K562 (cell line): ENCODE measurements around the gene PBRM1. TPM values are rescaled to one million over a fixed set of nuclear protein-coding genes. Genes with fewer than 3 reads are reported as not detected.

Source experiments
- ATAC-seq: fragments of 200-7000 bp; cut with Tn5 transposase; 3 replicates; pipeline ENCODE4 v1.9.1; 2020; ENCODE audit warnings: moderate library complexity
- BruUV-seq: library from RNA; stranded (reverse); fragments of 400-500 nt; replicated peaks from 2 replicates; lab custom pipeline; 2021; lab: Mats Ljungman, UMichigan
- CTCF ChIA-PET: fragments of 300-600 bp; formaldehyde crosslinking; extraction: SDS; loops from one replicate; lab custom pipeline; 2021; ENCODE audit warnings: low intra/inter-chr PET ratio; lab: Yijun Ruan, JAX
- POLR2A ChIA-PET: fragments of 300-600, 350-650 bp; sonication (Branson Sonifier 250); formaldehyde crosslinking; extraction: SDS; loops from one replicate; lab custom pipeline; 2021; ENCODE audit warnings: antibody characterized with exemption, inconsistent platforms; lab: Yijun Ruan, JAX
- DNase-seq, 4 experiments: peaks; one replicate each; pipeline versions ENCODE4 v3.0.0 to v3.0.0-alpha.2; 2011 to 2018; ENCODE audit warnings: low spot score in 3 of 4, mixed read lengths in 3 of 4; ENCODE audit errors: extremely low read depth in 1 of 4
- FAIRE-seq: peaks from 2 replicates; lab custom pipeline; 2011; peaks lifted over from hg19 to GRCh38; lab: Jason Lieb, UNC
- H2AFZ ChIP-seq: 2 replicates; pipeline ENCODE4 v1.6.0; 2011; ENCODE audit warnings: low read depth, low read length, control low read depth, inconsistent platforms
- H3K27ac ChIP-seq: fragments of 200-600 bp; 3 replicates; pipeline ENCODE4 v1.8.0; 2011; ENCODE audit warnings: low read depth, mild to moderate bottlenecking, control low read depth, inconsistent platforms, low read length, moderate library complexity, mixed read lengths; ENCODE audit errors: extremely low read depth
- H3K27me3 ChIP-seq, 2 experiments: fragments of 300-600 bp in 1 of 2; 2 replicates in 1 of 2; 3 replicates in 1 of 2; pipeline versions ENCODE4 v1.6.0 to v1.8.0; 2011; ENCODE audit warnings: inconsistent platforms in 2 of 2, low read length in 2 of 2, mild to moderate bottlenecking in 1 of 2, mixed read lengths in 1 of 2, moderate library complexity in 1 of 2; ENCODE audit not compliant: control insufficient read depth in 2 of 2, insufficient read depth in 2 of 2
- H3K36me3 ChIP-seq: fragments of 300-600 bp; 3 replicates; pipeline ENCODE4 v1.8.0; 2011; ENCODE audit warnings: mild to moderate bottlenecking, low read length, inconsistent platforms; ENCODE audit not compliant: control insufficient read depth, insufficient read depth
- H3K4me1 ChIP-seq, 2 experiments: fragments of 200-600 bp in 1 of 2; replicated peaks in 1 of 2; 2 replicates in 1 of 2; 3 replicates in 1 of 2; pipeline versions ENCODE4 v1.5.1 to v1.8.0; 2011; ENCODE audit warnings: inconsistent platforms in 2 of 2, low read length in 2 of 2, mild to moderate bottlenecking in 1 of 2, mixed read lengths in 1 of 2, moderate library complexity in 1 of 2; ENCODE audit not compliant: control insufficient read depth in 2 of 2, insufficient read depth in 2 of 2
- H3K4me2 ChIP-seq: 2 replicates; pipeline ENCODE4 v1.6.1; 2011; ENCODE audit warnings: low read length, control low read depth, inconsistent platforms, mixed read lengths; ENCODE audit not compliant: insufficient read depth
- H3K4me3 ChIP-seq: fragments of 200-600 bp; sonication (generic), shearing (Covaris generic); 2 replicates; pipeline ENCODE4 v1.5.1; 2016; ENCODE audit warnings: control low read depth, inconsistent platforms
- H3K79me2 ChIP-seq: fragments of 200-600 bp; 3 replicates; pipeline ENCODE4 v1.8.0; 2011; ENCODE audit warnings: low read length, inconsistent platforms; ENCODE audit not compliant: control insufficient read depth, insufficient read depth
- H3K9ac ChIP-seq, 2 experiments: 2 replicates each; pipeline versions ENCODE4 v1.6.0 to v1.6.1; 2011; ENCODE audit warnings: low read depth in 2 of 2, low read length in 2 of 2, control low read depth in 1 of 2, inconsistent platforms in 1 of 2, mild to moderate bottlenecking in 1 of 2, mixed read lengths in 1 of 2; ENCODE audit not compliant: insufficient read depth in 1 of 2
- H3K9me1 ChIP-seq: one replicate; pipeline ENCODE4 v1.6.0; 2011; ENCODE audit warnings: inconsistent platforms, mild to moderate bottlenecking, low read length, moderate library complexity; ENCODE audit not compliant: control insufficient read depth, insufficient read depth
- H3K9me3 ChIP-seq: replicated peaks from 2 replicates; pipeline ENCODE4 v1.5.1; 2011; ENCODE audit warnings: low read depth, low read length, inconsistent platforms; ENCODE audit not compliant: control insufficient read depth, insufficient read depth
- H4K20me1 ChIP-seq: replicated peaks from 2 replicates; pipeline ENCODE4 v1.6.1; 2011; ENCODE audit warnings: low read length, inconsistent platforms, mixed read lengths; ENCODE audit not compliant: control insufficient read depth, insufficient read depth
- ARID2 ChIP-seq: fragments of 450-650 bp; IDR thresholded peaks from 2 replicates; pipeline ENCODE4 v1.6.1; 2017; ENCODE audit warnings: antibody characterized with exemption, mild to moderate bottlenecking
- BRF1 ChIP-seq: IDR thresholded peaks from 3 replicates; pipeline ENCODE4 v1.6.1; 2011; ENCODE audit warnings: borderline replicate concordance, mild to moderate bottlenecking; ENCODE audit not compliant: insufficient read length; ENCODE audit errors: extremely low read depth
- CBX2 ChIP-seq: fragments of 200-600 bp; sonication (generic); IDR thresholded peaks from one replicate; pipeline ENCODE4 v1.6.1; 2012; ENCODE audit warnings: mild to moderate bottlenecking, low read length, inconsistent platforms; ENCODE audit not compliant: insufficient read depth, poor library complexity, severe bottlenecking
- FOXA1 ChIP-seq: fragments of 450-650 bp; IDR thresholded peaks from 2 replicates; pipeline ENCODE4 v1.6.1; 2016; ENCODE audit warnings: mild to moderate bottlenecking, borderline replicate concordance
- KLF16 ChIP-seq: IDR thresholded peaks from 2 replicates; pipeline ENCODE4 v1.6.1; 2016; ENCODE audit warnings: antibody characterized with exemption
- RBM14 ChIP-seq: fragments of 200-400 bp; formaldehyde crosslinking; IDR thresholded peaks from 2 replicates; pipeline ENCODE4 v1.6.1; 2018; ENCODE audit warnings: low read depth, mild to moderate bottlenecking, low read length, moderate library complexity, borderline replicate concordance; ENCODE audit not compliant: insufficient read depth
- SMAD4 ChIP-seq: fragments of 250-450 bp; sonication (Bioruptor Pico); conservative IDR thresholded peaks from 2 replicates; pipeline ENCODE4 v1.8.0; 2021; ENCODE audit warnings: inconsistent platforms, mild to moderate bottlenecking, moderate library complexity
- SMARCC2 ChIP-seq: fragments of 450-650 bp; IDR thresholded peaks from 2 replicates; pipeline ENCODE4 v1.6.1; 2017; ENCODE audit warnings: antibody characterized with exemption, moderate library complexity, mild to moderate bottlenecking, low read depth
- ZNF23 ChIP-seq: fragments of 250-450 bp; sonication (Bioruptor Pico); IDR thresholded peaks from 2 replicates; pipeline ENCODE4 v1.4.0; 2020; ENCODE audit warnings: mild to moderate bottlenecking
- ZNF3 ChIP-seq: fragments of 250-450 bp; sonication (Bioruptor Pico); IDR thresholded peaks from 2 replicates; pipeline ENCODE4 v1.5.0; 2021; ENCODE audit warnings: mild to moderate bottlenecking, moderate library complexity
- ZNF507 ChIP-seq: conservative IDR thresholded peaks from 2 replicates; pipeline ENCODE4 v1.6.1; 2017; ENCODE audit warnings: missing genetic modification characterization, missing compliant biosample characterization
- WGBS: fragments of 100-300 bp; shearing (Covaris generic); methylation state at CpG from one replicate; pipeline ENCODE4 v1.1.6; 2016; ENCODE audit warnings: low coverage, mixed read lengths; ENCODE audit not compliant: insufficient coverage; ENCODE audit errors: missing lambda C conversion rate; 5-methylcytosine and 5-hydroxymethylcytosine counted together
- in situ Hi-C: fragments of 300-500 bp; cut with MboI; formaldehyde crosslinking; loops from 4 replicates; pipeline ENCODE4 v1.15.0; 2018; ENCODE audit warnings: inconsistent platforms, mixed read lengths
- intact Hi-C: fragments of 100-400 bp; cut with micrococcal nuclease; formaldehyde crosslinking; loops from 2 replicates; pipeline ENCODE4 v1.14.2; 2022
- polyA plus RNA-seq, 8 experiments: library from polyadenylated mRNA; depleted of rRNA in 4 of 8; stranded (reverse) in 5 of 8; unstranded in 3 of 8; fragments of >200 nt; fragmentation: Nextera tagmentation in 2 of 8; fragmentation: Illumina TruSeq in 1 of 8; extraction: Ambion mirVana in 2 of 8; extraction: Trizol in 1 of 8; gene quantifications; 2 replicates each; pipeline versions ENCODE4 v1.2.1 to v1.2.3, GENCODE V29; 2011 to 2014; ENCODE audit warnings: inconsistent platforms in 1 of 8, missing spikeins in 1 of 8
- total RNA-seq, 7 experiments: library from RNA; depleted of rRNA in 6 of 7; stranded (reverse); fragments of >200 nt in 6 of 7; fragmentation: Illumina TruSeq in 2 of 7; extraction: Trizol in 2 of 7; gene quantifications; 2 replicates each; pipeline versions ENCODE4 v1.2.1 to v1.2.3, GENCODE V29; 2011 to 2021; ENCODE audit warnings: low replicate concordance in 1 of 7
- TF ChIP-seq, protein P1 (sequence below): fragments of 250-450 bp; sonication (Bioruptor Pico); IDR thresholded peaks from 2 replicates; pipeline ENCODE4 v1.4.0; 2020; ENCODE audit warnings: mild to moderate bottlenecking, moderate library complexity
- TF ChIP-seq, protein P2 (sequence below): fragments of 200-800 bp; sonication (Bioruptor generic); IDR thresholded peaks from 2 replicates; pipeline ENCODE4 v1.6.1; 2017; ENCODE audit warnings: missing genetic modification characterization, missing compliant biosample characterization
- TF ChIP-seq, protein P3 (sequence below): fragments of 250-450 bp; sonication (Bioruptor Pico); IDR thresholded peaks from 2 replicates; pipeline ENCODE4 v1.9.0; 2021; ENCODE audit warnings: mild to moderate bottlenecking, inconsistent platforms
- TF ChIP-seq, protein P4 (sequence below): sonication (generic); formaldehyde crosslinking; IDR thresholded peaks from 2 replicates; pipeline ENCODE4 v1.8.0; 2022; ENCODE audit warnings: mild to moderate bottlenecking, missing genetic modification reagents

The PBRM1 gene
- total and polyA plus RNA-seq, 9 of the 15 experiments (the other 6 are each of a cell fraction or from before 2014, with no cell fraction given), result 3.9 to 31.8 (median 19.0) TPM

DNA sequence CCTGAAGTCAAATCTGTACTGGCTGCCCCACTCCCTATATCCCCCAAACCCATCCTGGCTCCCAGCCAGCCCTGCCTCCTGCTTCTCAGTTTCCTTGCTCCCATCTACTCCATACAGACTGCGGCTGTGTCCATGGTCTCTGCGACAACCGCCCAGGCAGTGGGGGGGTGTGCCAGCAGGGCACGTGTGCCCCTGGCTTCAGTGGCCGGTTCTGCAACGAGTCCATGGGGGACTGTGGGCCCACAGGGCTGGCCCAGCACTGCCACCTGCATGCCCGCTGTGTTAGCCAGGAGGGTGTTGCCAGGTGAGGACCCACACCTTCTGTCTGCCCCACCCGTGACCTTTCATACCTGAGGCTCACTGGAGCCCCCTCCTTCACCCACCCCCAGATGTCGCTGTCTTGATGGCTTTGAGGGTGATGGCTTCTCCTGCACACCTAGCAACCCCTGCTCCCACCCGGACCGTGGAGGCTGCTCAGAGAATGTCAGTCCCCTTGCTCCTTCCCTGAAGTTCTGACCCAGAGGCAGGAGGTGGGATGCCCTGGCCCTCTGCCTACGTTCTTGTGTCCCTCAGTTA, 175.9 kb downstream of the PBRM1 start (continued):
- TF ChIP-seq, protein P1, sequence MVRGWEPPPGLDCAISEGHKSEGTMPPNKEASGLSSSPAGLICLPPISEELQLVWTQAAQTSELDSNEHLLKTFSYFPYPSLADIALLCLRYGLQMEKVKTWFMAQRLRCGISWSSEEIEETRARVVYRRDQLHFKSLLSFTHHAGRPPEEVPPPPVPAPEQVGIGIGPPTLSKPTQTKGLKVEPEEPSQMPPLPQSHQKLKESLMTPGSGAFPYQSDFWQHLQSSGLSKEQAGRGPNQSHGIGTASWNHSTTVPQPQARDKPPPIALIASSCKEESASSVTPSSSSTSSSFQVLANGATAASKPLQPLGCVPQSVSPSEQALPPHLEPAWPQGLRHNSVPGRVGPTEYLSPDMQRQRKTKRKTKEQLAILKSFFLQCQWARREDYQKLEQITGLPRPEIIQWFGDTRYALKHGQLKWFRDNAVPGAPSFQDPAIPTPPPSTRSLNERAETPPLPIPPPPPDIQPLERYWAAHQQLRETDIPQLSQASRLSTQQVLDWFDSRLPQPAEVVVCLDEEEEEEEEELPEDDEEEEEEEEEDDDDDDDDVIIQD (CRISPR knock-in tag), result no peak
- TF ChIP-seq, protein P2, sequence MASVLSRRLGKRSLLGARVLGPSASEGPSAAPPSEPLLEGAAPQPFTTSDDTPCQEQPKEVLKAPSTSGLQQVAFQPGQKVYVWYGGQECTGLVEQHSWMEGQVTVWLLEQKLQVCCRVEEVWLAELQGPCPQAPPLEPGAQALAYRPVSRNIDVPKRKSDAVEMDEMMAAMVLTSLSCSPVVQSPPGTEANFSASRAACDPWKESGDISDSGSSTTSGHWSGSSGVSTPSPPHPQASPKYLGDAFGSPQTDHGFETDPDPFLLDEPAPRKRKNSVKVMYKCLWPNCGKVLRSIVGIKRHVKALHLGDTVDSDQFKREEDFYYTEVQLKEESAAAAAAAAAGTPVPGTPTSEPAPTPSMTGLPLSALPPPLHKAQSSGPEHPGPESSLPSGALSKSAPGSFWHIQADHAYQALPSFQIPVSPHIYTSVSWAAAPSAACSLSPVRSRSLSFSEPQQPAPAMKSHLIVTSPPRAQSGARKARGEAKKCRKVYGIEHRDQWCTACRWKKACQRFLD (CRISPR knock-in tag), result no peak
- TF ChIP-seq ZNF23 (CRISPR knock-in tag), result no peak
- TF ChIP-seq SMARCC2, result no peak
- TF ChIP-seq, all 486 proteins: peak for 3

DNA sequence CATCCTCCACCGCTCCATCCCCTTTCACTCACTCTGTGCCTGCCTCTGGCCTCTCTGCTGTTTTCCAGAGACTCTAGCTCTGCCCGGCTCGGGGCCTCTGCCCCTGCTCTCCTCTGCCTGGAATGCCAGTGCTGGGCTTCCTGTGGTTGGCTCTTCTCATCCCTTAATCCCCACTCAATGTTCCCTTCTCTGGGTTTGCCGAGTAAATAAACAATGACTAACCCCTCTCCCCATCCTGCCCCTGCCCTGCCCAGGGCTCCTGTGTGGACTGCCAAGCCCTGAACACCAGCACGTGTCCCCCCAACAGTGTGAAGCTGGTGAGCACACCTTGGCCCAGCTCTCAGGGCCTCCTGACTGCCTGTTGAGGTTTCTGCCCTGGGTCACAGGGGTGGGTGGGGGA, 178.4 kb downstream of the PBRM1 start:
- Histone ChIP-seq H3K9ac (no peak overlapping the region; a peak in 1 of 4 replicates), H3K4me3 (no peak overlapping the region), H3K9me3 (no peaks in the 10 kb centered on the region), H3K9me1 (no peaks in the 10 kb centered on the region), H3K36me3 (no peaks in the 10 kb centered on the region), H4K20me1 (no peaks in the 10 kb centered on the region), H3K4me2 (no peak overlapping the region), H3K27ac (no peak overlapping the region), H3K27me3 (peaks cover 0 to 20% of the 10 kb centered on the region in 2 experiments; a peak in 2 of 5 replicates), H2AFZ (no peak overlapping the region), H3K79me2 (no peaks in the 10 kb centered on the region), H3K4me1 (peaks cover 0 to 36% of the 10 kb centered on the region in 2 experiments; a peak in 2 of 5 replicates)
- ATAC-seq (no peak), DNase-seq (no peak), FAIRE-seq (no peak)
- in situ Hi-C loops (no loop called here), intact Hi-C loops (no loop called here)
- BruUV-seq, result no TSS peak
- ChIA-PET POLR2A (no interaction called here), CTCF (no interaction called here)
- 0% methylated on average over 2 of the region's 5 CpGs for WGBS
- no peak for TF ChIP-seq SMAD4
- no peak for TF ChIP-seq CBX2
- TF ChIP-seq FOXA1, result no peak
- TF ChIP-seq BRF1, result no peak
- TF ChIP-seq RBM14, result no peak
- TF ChIP-seq ARID2, result no peak
- TF ChIP-seq ZNF507 (tag), result no peak
- TF ChIP-seq KLF16, result no peak
- TF ChIP-seq, protein P3, sequence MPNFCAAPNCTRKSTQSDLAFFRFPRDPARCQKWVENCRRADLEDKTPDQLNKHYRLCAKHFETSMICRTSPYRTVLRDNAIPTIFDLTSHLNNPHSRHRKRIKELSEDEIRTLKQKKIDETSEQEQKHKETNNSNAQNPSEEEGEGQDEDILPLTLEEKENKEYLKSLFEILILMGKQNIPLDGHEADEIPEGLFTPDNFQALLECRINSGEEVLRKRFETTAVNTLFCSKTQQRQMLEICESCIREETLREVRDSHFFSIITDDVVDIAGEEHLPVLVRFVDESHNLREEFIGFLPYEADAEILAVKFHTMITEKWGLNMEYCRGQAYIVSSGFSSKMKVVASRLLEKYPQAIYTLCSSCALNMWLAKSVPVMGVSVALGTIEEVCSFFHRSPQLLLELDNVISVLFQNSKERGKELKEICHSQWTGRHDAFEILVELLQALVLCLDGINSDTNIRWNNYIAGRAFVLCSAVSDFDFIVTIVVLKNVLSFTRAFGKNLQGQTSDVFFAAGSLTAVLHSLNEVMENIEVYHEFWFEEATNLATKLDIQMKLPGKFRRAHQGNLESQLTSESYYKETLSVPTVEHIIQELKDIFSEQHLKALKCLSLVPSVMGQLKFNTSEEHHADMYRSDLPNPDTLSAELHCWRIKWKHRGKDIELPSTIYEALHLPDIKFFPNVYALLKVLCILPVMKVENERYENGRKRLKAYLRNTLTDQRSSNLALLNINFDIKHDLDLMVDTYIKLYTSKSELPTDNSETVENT, result no peak
- no peak for TF ChIP-seq ZNF3 (CRISPR knock-in tag)
- TF ChIP-seq, protein P4, sequence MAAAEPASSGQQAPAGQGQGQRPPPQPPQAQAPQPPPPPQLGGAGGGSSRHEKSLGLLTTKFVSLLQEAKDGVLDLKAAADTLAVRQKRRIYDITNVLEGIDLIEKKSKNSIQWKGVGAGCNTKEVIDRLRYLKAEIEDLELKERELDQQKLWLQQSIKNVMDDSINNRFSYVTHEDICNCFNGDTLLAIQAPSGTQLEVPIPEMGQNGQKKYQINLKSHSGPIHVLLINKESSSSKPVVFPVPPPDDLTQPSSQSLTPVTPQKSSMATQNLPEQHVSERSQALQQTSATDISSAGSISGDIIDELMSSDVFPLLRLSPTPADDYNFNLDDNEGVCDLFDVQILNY (CRISPR knock-in tag), result no peak
